Karpas-422 (cell line): ENCODE measurements around the gene EPS8. TPM values are rescaled to one million over a fixed set of nuclear protein-coding genes. Genes with fewer than 3 reads are reported as not detected.

Experiments
- DNase-seq: peaks from one replicate; pipeline ENCODE4 v3.0.0-alpha.2; 2015
- H2AFZ ChIP-seq: fragments of 200-600 bp; sonication (generic); 2 replicates; pipeline ENCODE4 v1.6.1; 2014; ENCODE audit warnings: antibody characterized with exemption, low read length, mixed read lengths
- H3K27ac ChIP-seq: fragments of 200-600 bp; sonication (generic); 2 replicates; pipeline ENCODE4 v1.5.1; 2014; ENCODE audit warnings: mild to moderate bottlenecking, low read length, moderate library complexity
- H3K27me3 ChIP-seq: fragments of 200-600 bp; sonication (generic); 2 replicates; pipeline ENCODE4 v1.6.1; 2014; ENCODE audit warnings: low read length, mixed read lengths
- H3K36me3 ChIP-seq: fragments of 200-600 bp; sonication (generic); 2 replicates; pipeline ENCODE4 v1.6.1; 2014; ENCODE audit warnings: low read length, mixed read lengths; ENCODE audit not compliant: insufficient read depth
- H3K4me1 ChIP-seq: fragments of 200-600 bp; sonication (generic); 2 replicates; pipeline ENCODE4 v1.6.1; 2014; ENCODE audit warnings: mild to moderate bottlenecking, low read length, mixed read lengths
- H3K4me2 ChIP-seq: fragments of 200-600 bp; sonication (generic); 2 replicates; pipeline ENCODE4 v1.6.1; 2014; ENCODE audit warnings: low read length, low read depth, mild to moderate bottlenecking; ENCODE audit not compliant: poor library complexity, severe bottlenecking
- H3K4me3 ChIP-seq: fragments of 200-600 bp; sonication (generic); 2 replicates; pipeline ENCODE4 v1.5.1; 2014; ENCODE audit warnings: mild to moderate bottlenecking, antibody characterized with exemption, low read length, mixed read lengths
- H3K79me2 ChIP-seq: fragments of 200-600 bp; sonication (generic); 2 replicates; pipeline ENCODE4 v1.6.1; 2014; ENCODE audit warnings: mild to moderate bottlenecking, low read length, mixed read lengths
- H3K9ac ChIP-seq: fragments of 200-600 bp; sonication (generic); 2 replicates; pipeline ENCODE4 v1.6.0; 2014; ENCODE audit warnings: low read length
- H3K9me2 ChIP-seq: fragments of 200-600 bp; sonication (generic), shearing (Covaris generic); replicated peaks from 2 replicates; pipeline ENCODE4 v1.6.0; 2014; ENCODE audit warnings: mild to moderate bottlenecking, low read length, moderate library complexity; ENCODE audit not compliant: insufficient read depth
- H3K9me3 ChIP-seq: fragments of 300-700, 200-600 bp; sonication (generic); 2 replicates; pipeline ENCODE4 v1.6.1; 2014; ENCODE audit warnings: low read length, mixed read lengths
- H4K20me1 ChIP-seq: fragments of 200-600 bp; sonication (generic); 2 replicates; pipeline ENCODE4 v1.6.1; 2014; ENCODE audit warnings: mild to moderate bottlenecking, antibody characterized with exemption, low read length, low read depth; ENCODE audit not compliant: insufficient read depth
- total RNA-seq: library from RNA; depleted of rRNA; stranded (reverse); fragments of >200 nt; shearing (Covaris generic); gene quantifications from 2 replicates; pipeline ENCODE4 v1.2.3, GENCODE V29; 2014; ENCODE audit warnings: low replicate concordance

Gene EPS8
- total RNA-seq, 1 experiment from 2014 or later: not detected

GRCh38 chr12:15707516-15708199 lies 81.5 kb downstream of the EPS8 start:
- Histone ChIP-seq H3K4me3 (no peak overlapping the region), H3K9me3 (no peaks in the 10 kb centered on the region), H3K27me3 (no peaks in the 10 kb centered on the region), H4K20me1 (no peaks in the 10 kb centered on the region), H3K27ac (no peak overlapping the region), H3K9me2 (no peaks in the 10 kb centered on the region), H3K36me3 (no peaks in the 10 kb centered on the region), H3K4me2 (no peak overlapping the region), H3K79me2 (no peaks in the 10 kb centered on the region), H2AFZ (no peak overlapping the region), H3K4me1 (no peaks in the 10 kb centered on the region), H3K9ac (no peak overlapping the region)
- no peak for DNase-seq

- H3K36me3 ChIP-seq: no peaks in the 10 kb centered on the region
- H3K9ac ChIP-seq: no peak overlapping the region
- no peaks in the 10 kb centered on the region for H3K9me3 ChIP-seq
- H3K27ac ChIP-seq: no peak overlapping the region
- H2AFZ ChIP-seq: no peak overlapping the region
- H3K27me3 ChIP-seq: no peaks in the 10 kb centered on the region
- no peaks in the 10 kb centered on the region for H3K79me2 ChIP-seq
- H3K4me1 ChIP-seq: no peaks in the 10 kb centered on the region
- H4K20me1 ChIP-seq: no peaks in the 10 kb centered on the region
- H3K9me2 ChIP-seq: no peaks in the 10 kb centered on the region
- no peak for DNase-seq
- no peak overlapping the region for H3K4me3 ChIP-seq
- H3K4me2 ChIP-seq: no peak overlapping the region
These were observed 83.0 kb downstream of the EPS8 start for GRCh38 chr12:15706010-15706676.

GRCh38 chr12:15705606-15706005 lies 83.6 kb downstream of the EPS8 start:
- Histone ChIP-seq H3K36me3 (no peaks in the 10 kb centered on the region), H3K4me3 (no peak overlapping the region), H3K27me3 (no peaks in the 10 kb centered on the region), H3K4me1 (no peaks in the 10 kb centered on the region), H3K9ac (no peak overlapping the region), H3K79me2 (no peaks in the 10 kb centered on the region), H3K9me2 (no peaks in the 10 kb centered on the region), H2AFZ (no peak overlapping the region), H4K20me1 (no peaks in the 10 kb centered on the region), H3K9me3 (no peaks in the 10 kb centered on the region), H3K27ac (no peak overlapping the region), H3K4me2 (no peak overlapping the region)
- DNase-seq: no peak

- H3K27ac ChIP-seq: no peak overlapping the region
- no peak overlapping the region for H3K9ac ChIP-seq
- no peaks in the 10 kb centered on the region for H4K20me1 ChIP-seq
- no peak overlapping the region for H3K4me2 ChIP-seq
- H3K36me3 ChIP-seq: no peaks in the 10 kb centered on the region
- H3K4me1 ChIP-seq: no peaks in the 10 kb centered on the region
- no peak overlapping the region for H3K4me3 ChIP-seq
- H2AFZ ChIP-seq: no peak overlapping the region
- DNase-seq: no peak
- H3K79me2 ChIP-seq: no peaks in the 10 kb centered on the region
- no peaks in the 10 kb centered on the region for H3K9me3 ChIP-seq
- no peaks in the 10 kb centered on the region for H3K27me3 ChIP-seq
- H3K9me2 ChIP-seq: no peaks in the 10 kb centered on the region
These were observed 86.9 kb downstream of the EPS8 start for GRCh38 chr12:15702276-15702675.

GRCh38 chr12:15701631-15702156 lies 87.5 kb downstream of the EPS8 start:
- H3K4me1 ChIP-seq: no peaks in the 10 kb centered on the region
- no peaks in the 10 kb centered on the region for H3K36me3 ChIP-seq
- H2AFZ ChIP-seq: no peak overlapping the region
- no peak for DNase-seq
- H3K9me3 ChIP-seq: no peaks in the 10 kb centered on the region
- no peaks in the 10 kb centered on the region for H3K9me2 ChIP-seq
- H4K20me1 ChIP-seq: no peaks in the 10 kb centered on the region
- H3K27ac ChIP-seq: no peak overlapping the region
- H3K9ac ChIP-seq: no peak overlapping the region
- H3K4me2 ChIP-seq: no peak overlapping the region
- no peaks in the 10 kb centered on the region for H3K27me3 ChIP-seq
- no peaks in the 10 kb centered on the region for H3K79me2 ChIP-seq
- no peak overlapping the region for H3K4me3 ChIP-seq

- Histone ChIP-seq H4K20me1 (no peaks in the 10 kb centered on the region), H3K9me3 (no peaks in the 10 kb centered on the region), H3K9me2 (no peaks in the 10 kb centered on the region), H3K36me3 (no peaks in the 10 kb centered on the region), H3K27ac (no peak overlapping the region), H3K9ac (no peak overlapping the region), H3K79me2 (no peaks in the 10 kb centered on the region), H3K4me2 (no peak overlapping the region), H3K4me1 (no peaks in the 10 kb centered on the region), H3K27me3 (no peaks in the 10 kb centered on the region), H2AFZ (no peak overlapping the region), H3K4me3 (no peak overlapping the region)
- DNase-seq: no peak
These were observed 88.0 kb downstream of the EPS8 start for GRCh38 chr12:15701206-15701605.

- Histone ChIP-seq H3K9ac (no peak overlapping the region), H2AFZ (no peak overlapping the region), H3K36me3 (no peaks in the 10 kb centered on the region), H3K4me3 (no peak overlapping the region), H3K27ac (no peak overlapping the region), H3K79me2 (no peaks in the 10 kb centered on the region), H3K9me3 (no peaks in the 10 kb centered on the region), H4K20me1 (no peaks in the 10 kb centered on the region), H3K27me3 (no peaks in the 10 kb centered on the region), H3K9me2 (no peaks in the 10 kb centered on the region), H3K4me2 (no peak overlapping the region), H3K4me1 (no peaks in the 10 kb centered on the region)
- no peak for DNase-seq
These were observed 88.6 kb downstream of the EPS8 start for GRCh38 chr12:15700595-15700994.

GRCh38 chr12:15699886-15700285 lies 89.3 kb downstream of the EPS8 start:
- H3K27ac ChIP-seq: no peak overlapping the region
- H3K27me3 ChIP-seq: no peaks in the 10 kb centered on the region
- no peak overlapping the region for H3K4me3 ChIP-seq
- H3K9me2 ChIP-seq: no peaks in the 10 kb centered on the region
- H4K20me1 ChIP-seq: no peaks in the 10 kb centered on the region
- H3K9me3 ChIP-seq: no peaks in the 10 kb centered on the region
- no peaks in the 10 kb centered on the region for H3K4me1 ChIP-seq
- no peaks in the 10 kb centered on the region for H3K36me3 ChIP-seq
- DNase-seq: no peak
- no peak overlapping the region for H3K4me2 ChIP-seq
- no peak overlapping the region for H3K9ac ChIP-seq
- H2AFZ ChIP-seq: no peak overlapping the region
- no peaks in the 10 kb centered on the region for H3K79me2 ChIP-seq
